ENCODE measurements around the gene MYOF.
A peak's percentile ranks its signal among the peaks of the same experiment; 100 is the strongest.
"Not testable (repeated sequence)": the region's sequence is repeated elsewhere in the genome, so short reads cannot be mapped to it uniquely, and the experiment has no call there.

The MYOF gene

DNA sequence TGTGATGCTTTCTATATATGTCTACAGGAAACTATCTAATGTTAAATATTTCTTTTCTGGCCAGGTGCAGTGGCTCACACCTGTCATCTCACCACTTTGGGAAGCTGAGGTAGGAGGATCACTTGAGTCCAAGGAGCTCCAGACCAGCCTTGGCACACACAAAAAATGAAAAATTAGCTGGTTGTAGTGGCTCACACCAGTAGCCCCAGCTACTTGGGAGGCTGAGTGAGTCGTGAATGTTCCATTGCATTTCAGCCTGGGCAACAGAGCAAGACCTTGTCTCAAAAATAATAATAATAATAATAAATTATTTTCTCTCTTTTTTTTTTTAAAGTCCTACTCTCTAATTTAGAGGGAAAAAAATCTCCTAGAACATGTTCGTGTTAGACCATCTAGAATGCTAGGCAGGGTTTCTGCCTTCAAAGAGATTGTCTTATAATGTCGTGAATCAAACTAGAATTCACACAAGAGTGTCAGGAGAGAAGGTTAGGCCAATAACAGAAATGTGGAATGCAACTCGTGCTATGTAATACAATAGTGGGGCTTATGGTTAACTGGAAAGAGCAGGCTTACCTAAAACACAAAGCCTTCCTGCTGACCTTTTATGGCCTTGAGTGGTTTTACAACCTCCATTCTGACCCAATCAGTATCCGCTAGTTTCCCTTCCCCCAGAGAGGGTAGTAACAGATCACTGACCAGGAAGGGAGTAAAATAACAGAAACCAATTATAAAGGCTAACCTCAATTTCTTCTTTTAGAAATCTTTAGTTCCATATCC is 46.3 kb downstream of the MYOF start:
- Histone ChIP-seq H3K9ac (ENCODE audit: low read depth in 1 of 2, low read length in 2 of 2) (peak overlapping the region in 1 of 2 donors; percentile 19), H3K36me3 (ENCODE audit: control insufficient read depth in 2 of 2, insufficient read depth in 2 of 2, low read length in 2 of 2) (no peaks in the 10 kb centered on the region), H3K9me3 (ENCODE audit: control insufficient read depth in 2 of 2, low read length in 2 of 2) (no peaks in the 10 kb centered on the region), H3K27ac (ENCODE audit: low read depth in 2 of 2, low read length in 2 of 2) (peak overlapping the region; percentile 85 to 91), H3K27me3 (ENCODE audit: control insufficient read depth in 2 of 2, insufficient read depth in 2 of 2, low read length in 2 of 2) (no peaks in the 10 kb centered on the region), H3K4me3 (ENCODE audit: low read length in 2 of 2) (no peak overlapping the region), H3K4me1 (ENCODE audit: control insufficient read depth in 2 of 2, insufficient read depth in 2 of 2, low read length in 2 of 2) (peaks cover 10 to 19% of the 10 kb centered on the region in 2 donors)

- Histone ChIP-seq H3K9ac (ENCODE audit: low read depth in 1 of 2, low read length in 2 of 2) (no peak overlapping the region), H3K27ac (ENCODE audit: low read depth in 2 of 2, low read length in 2 of 2) (peak overlapping the region; percentile 69 to 85), H3K4me1 (ENCODE audit: control insufficient read depth in 2 of 2, insufficient read depth in 2 of 2, low read length in 2 of 2) (peaks cover 9 to 17% of the 10 kb centered on the region in 2 donors), H3K4me3 (ENCODE audit: low read length in 2 of 2) (no peak overlapping the region), H3K9me3 (ENCODE audit: control insufficient read depth in 2 of 2, low read length in 2 of 2) (no peaks in the 10 kb centered on the region), H3K27me3 (ENCODE audit: control insufficient read depth in 2 of 2, insufficient read depth in 2 of 2, low read length in 2 of 2) (no peaks in the 10 kb centered on the region), H3K36me3 (ENCODE audit: control insufficient read depth in 2 of 2, insufficient read depth in 2 of 2, low read length in 2 of 2) (no peaks in the 10 kb centered on the region)
These were observed 47.1 kb downstream of the MYOF start for GRCh38 chr10:93434991-93435491.

DNA sequence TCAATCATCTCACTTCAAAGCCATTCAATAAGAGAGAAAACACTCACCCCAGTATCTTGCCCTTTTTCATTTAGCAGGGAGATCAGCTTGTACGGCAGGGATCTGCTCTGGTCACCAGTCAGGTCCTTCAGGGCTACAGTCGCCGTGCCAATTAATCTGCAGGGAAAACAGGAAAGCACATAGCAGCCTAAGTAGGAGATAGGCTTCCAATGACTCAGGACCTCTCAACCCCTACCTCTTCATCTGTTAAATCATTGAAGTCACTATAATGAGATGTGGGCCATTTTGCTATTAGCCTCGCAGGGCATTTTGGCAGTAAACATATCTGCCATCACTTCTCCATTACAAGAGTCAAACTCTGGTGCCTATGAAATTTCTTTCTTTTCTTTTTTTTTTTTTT is 50.8 kb downstream of the MYOF start:
- Histone ChIP-seq H3K9ac (ENCODE audit: low read depth in 1 of 2, low read length in 2 of 2) (no peak overlapping the region), H3K27ac (ENCODE audit: low read depth in 2 of 2, low read length in 2 of 2) (no peak overlapping the region), H3K9me3 (ENCODE audit: control insufficient read depth in 2 of 2, low read length in 2 of 2) (no peaks in the 10 kb centered on the region), H3K27me3 (ENCODE audit: control insufficient read depth in 2 of 2, insufficient read depth in 2 of 2, low read length in 2 of 2) (no peaks in the 10 kb centered on the region), H3K4me3 (ENCODE audit: low read length in 2 of 2) (no peak overlapping the region), H3K4me1 (ENCODE audit: control insufficient read depth in 2 of 2, insufficient read depth in 2 of 2, low read length in 2 of 2) (peaks cover 0 to 3% of the 10 kb centered on the region in 2 donors), H3K36me3 (ENCODE audit: control insufficient read depth in 2 of 2, insufficient read depth in 2 of 2, low read length in 2 of 2) (peaks cover 0 to 2% of the 10 kb centered on the region in 2 donors)

GRCh38 chr10:93425861-93426260 is 56.3 kb downstream of the MYOF start:
- H3K9ac ChIP-seq (ENCODE audit: low read depth in 1 of 2, low read length in 2 of 2), result no peak overlapping the region
- H3K27me3 ChIP-seq (ENCODE audit: control insufficient read depth in 2 of 2, insufficient read depth in 2 of 2, low read length in 2 of 2), result no peaks in the 10 kb centered on the region
- no peak overlapping the region for H3K4me3 ChIP-seq (ENCODE audit: low read length in 2 of 2)
- no peak overlapping the region for H3K27ac ChIP-seq (ENCODE audit: low read depth in 2 of 2, low read length in 2 of 2)
- H3K36me3 ChIP-seq (ENCODE audit: control insufficient read depth in 2 of 2, insufficient read depth in 2 of 2, low read length in 2 of 2), result peaks cover 0 to 3% of the 10 kb centered on the region in 2 donors
- peaks cover 3 to 9% of the 10 kb centered on the region in 2 donors for H3K4me1 ChIP-seq (ENCODE audit: control insufficient read depth in 2 of 2, insufficient read depth in 2 of 2, low read length in 2 of 2)
- H3K9me3 ChIP-seq (ENCODE audit: control insufficient read depth in 2 of 2, low read length in 2 of 2), result no peaks in the 10 kb centered on the region

DNA sequence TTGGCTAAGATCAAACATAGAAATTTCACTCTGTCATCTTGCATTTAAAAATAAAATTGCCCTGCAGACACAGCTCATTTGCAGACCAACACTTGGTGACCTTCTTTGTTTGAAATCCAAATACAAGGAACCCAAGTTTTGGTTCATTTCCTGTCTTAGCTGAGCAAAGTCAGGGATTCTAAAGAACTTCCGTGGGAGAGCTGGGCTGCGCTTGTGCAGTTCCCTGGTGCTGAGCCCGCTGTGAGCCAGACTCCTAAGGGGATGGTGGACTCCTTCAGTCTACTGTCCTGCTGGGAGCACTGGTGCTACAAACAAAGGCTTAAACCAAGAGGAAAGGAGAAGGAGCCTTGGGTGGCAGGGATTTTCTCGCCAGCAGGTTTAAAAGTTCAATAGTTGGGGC is 60.0 kb downstream of the MYOF start:
- Histone ChIP-seq H3K9me3 (ENCODE audit: control insufficient read depth in 2 of 2, low read length in 2 of 2) (no peaks in the 10 kb centered on the region), H3K36me3 (ENCODE audit: control insufficient read depth in 2 of 2, insufficient read depth in 2 of 2, low read length in 2 of 2) (peaks cover 0 to 2% of the 10 kb centered on the region in 2 donors), H3K9ac (ENCODE audit: low read depth in 1 of 2, low read length in 2 of 2) (no peak overlapping the region), H3K27me3 (ENCODE audit: control insufficient read depth in 2 of 2, insufficient read depth in 2 of 2, low read length in 2 of 2) (no peaks in the 10 kb centered on the region), H3K27ac (ENCODE audit: low read depth in 2 of 2, low read length in 2 of 2) (peak overlapping the region in 1 of 2 donors; percentile 23), H3K4me1 (ENCODE audit: control insufficient read depth in 2 of 2, insufficient read depth in 2 of 2, low read length in 2 of 2) (peaks cover 3 to 9% of the 10 kb centered on the region in 2 donors), H3K4me3 (ENCODE audit: low read length in 2 of 2) (no peak overlapping the region)

- peaks cover 0 to 2% of the 10 kb centered on the region in 2 donors for H3K36me3 ChIP-seq (ENCODE audit: control insufficient read depth in 2 of 2, insufficient read depth in 2 of 2, low read length in 2 of 2)
- H3K9me3 ChIP-seq (ENCODE audit: control insufficient read depth in 2 of 2, low read length in 2 of 2), result no peaks in the 10 kb centered on the region
- H3K9ac ChIP-seq (ENCODE audit: low read depth in 1 of 2, low read length in 2 of 2), result no peak overlapping the region
- peak overlapping the region in 1 of 2 donors; percentile 16 for H3K27ac ChIP-seq (ENCODE audit: low read depth in 2 of 2, low read length in 2 of 2)
- H3K27me3 ChIP-seq (ENCODE audit: control insufficient read depth in 2 of 2, insufficient read depth in 2 of 2, low read length in 2 of 2), result no peaks in the 10 kb centered on the region
- no peak overlapping the region for H3K4me3 ChIP-seq (ENCODE audit: low read length in 2 of 2)
- H3K4me1 ChIP-seq (ENCODE audit: control insufficient read depth in 2 of 2, insufficient read depth in 2 of 2, low read length in 2 of 2), result peaks cover 3 to 9% of the 10 kb centered on the region in 2 donors
These were observed 60.9 kb downstream of the MYOF start for GRCh38 chr10:93420944-93421825.

GRCh38 chr10:93420091-93420490 is 62.0 kb downstream of the MYOF start:
- Histone ChIP-seq H3K4me3 (ENCODE audit: low read length in 2 of 2) (no peak overlapping the region), H3K27ac (ENCODE audit: low read depth in 2 of 2, low read length in 2 of 2) (no peak overlapping the region), H3K27me3 (ENCODE audit: control insufficient read depth in 2 of 2, insufficient read depth in 2 of 2, low read length in 2 of 2) (no peaks in the 10 kb centered on the region), H3K9ac (ENCODE audit: low read depth in 1 of 2, low read length in 2 of 2) (no peak overlapping the region), H3K9me3 (ENCODE audit: control insufficient read depth in 2 of 2, low read length in 2 of 2) (no peaks in the 10 kb centered on the region), H3K4me1 (ENCODE audit: control insufficient read depth in 2 of 2, insufficient read depth in 2 of 2, low read length in 2 of 2) (peaks cover 3 to 9% of the 10 kb centered on the region in 2 donors), H3K36me3 (ENCODE audit: control insufficient read depth in 2 of 2, insufficient read depth in 2 of 2, low read length in 2 of 2) (peaks cover 0 to 2% of the 10 kb centered on the region in 2 donors)

GRCh38 chr10:93419016-93419415 is 63.1 kb downstream of the MYOF start:
- H3K36me3 ChIP-seq (ENCODE audit: control insufficient read depth in 2 of 2, insufficient read depth in 2 of 2, low read length in 2 of 2); H3K9ac ChIP-seq (ENCODE audit: low read depth in 1 of 2, low read length in 2 of 2); H3K4me3 ChIP-seq (ENCODE audit: low read length in 2 of 2); H3K27ac ChIP-seq (ENCODE audit: low read depth in 2 of 2, low read length in 2 of 2); H3K4me1 ChIP-seq (ENCODE audit: control insufficient read depth in 2 of 2, insufficient read depth in 2 of 2, low read length in 2 of 2); H3K27me3 ChIP-seq (ENCODE audit: control insufficient read depth in 2 of 2, insufficient read depth in 2 of 2, low read length in 2 of 2); H3K9me3 ChIP-seq (ENCODE audit: control insufficient read depth in 2 of 2, low read length in 2 of 2): not testable (repeated sequence)

GRCh38 chr10:93417921-93418320 is 64.2 kb downstream of the MYOF start:
- Histone ChIP-seq H3K9ac (ENCODE audit: low read depth in 1 of 2, low read length in 2 of 2) (no peak overlapping the region), H3K4me1 (ENCODE audit: control insufficient read depth in 2 of 2, insufficient read depth in 2 of 2, low read length in 2 of 2) (peaks cover 3 to 12% of the 10 kb centered on the region in 2 donors), H3K4me3 (ENCODE audit: low read length in 2 of 2) (no peak overlapping the region), H3K36me3 (ENCODE audit: control insufficient read depth in 2 of 2, insufficient read depth in 2 of 2, low read length in 2 of 2) (peaks cover 0 to 2% of the 10 kb centered on the region in 2 donors), H3K27me3 (ENCODE audit: control insufficient read depth in 2 of 2, insufficient read depth in 2 of 2, low read length in 2 of 2) (no peaks in the 10 kb centered on the region), H3K27ac (ENCODE audit: low read depth in 2 of 2, low read length in 2 of 2) (no peak overlapping the region), H3K9me3 (ENCODE audit: control insufficient read depth in 2 of 2, low read length in 2 of 2) (no peaks in the 10 kb centered on the region)

DNA sequence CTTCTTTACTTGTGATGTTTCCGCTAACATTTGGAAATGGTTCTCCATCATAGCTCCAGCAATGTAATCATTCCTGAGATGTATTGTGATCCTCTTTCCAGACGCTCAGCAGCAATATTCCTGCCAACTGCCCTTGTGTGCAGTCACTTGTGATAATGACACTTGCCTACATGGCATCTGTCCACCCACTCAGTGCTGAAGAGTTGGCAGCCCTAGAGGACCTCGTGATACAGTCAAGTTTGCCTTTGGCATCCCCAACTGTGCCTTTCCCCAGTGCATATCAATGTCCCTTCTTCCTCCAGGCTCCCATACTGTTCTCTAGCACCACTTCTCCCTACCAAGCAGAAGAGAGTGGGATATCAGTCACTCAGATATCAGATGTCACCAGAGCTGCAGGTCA is 64.9 kb downstream of the MYOF start:
- Histone ChIP-seq H3K4me1 (ENCODE audit: control insufficient read depth in 2 of 2, insufficient read depth in 2 of 2, low read length in 2 of 2) (peaks cover 3 to 13% of the 10 kb centered on the region in 2 donors), H3K9ac (ENCODE audit: low read depth in 1 of 2, low read length in 2 of 2) (no peak overlapping the region), H3K9me3 (ENCODE audit: control insufficient read depth in 2 of 2, low read length in 2 of 2) (no peaks in the 10 kb centered on the region), H3K4me3 (ENCODE audit: low read length in 2 of 2) (no peak overlapping the region), H3K36me3 (ENCODE audit: control insufficient read depth in 2 of 2, insufficient read depth in 2 of 2, low read length in 2 of 2) (peaks cover 0 to 2% of the 10 kb centered on the region in 2 donors), H3K27ac (ENCODE audit: low read depth in 2 of 2, low read length in 2 of 2) (no peak overlapping the region), H3K27me3 (ENCODE audit: control insufficient read depth in 2 of 2, insufficient read depth in 2 of 2, low read length in 2 of 2) (no peaks in the 10 kb centered on the region)
